SU-DHL-6 (cell line): Measurements from ENCODE around the gene TTC3.

Experiments used
- EZH2phosphoT487 ChIP-seq: fragments of 200-600 bp; sonication (generic), shearing (Covaris generic); conservative IDR thresholded peaks from 2 replicates; pipeline ENCODE4 v1.6.1; 2018; ENCODE audit warnings: mild to moderate bottlenecking, antibody characterized with exemption, low read length, moderate library complexity, mixed read lengths
- TF ChIP-seq, protein P1 (sequence below): fragments of 200-600 bp; sonication (generic); IDR thresholded peaks from one replicate; pipeline ENCODE4 v1.5.1; 2017; ENCODE audit warnings: antibody characterized with exemption, mild to moderate bottlenecking, low read length, moderate library complexity; ENCODE audit not compliant: insufficient read depth, poor library complexity, severe bottlenecking

- TF ChIP-seq, protein P1, sequence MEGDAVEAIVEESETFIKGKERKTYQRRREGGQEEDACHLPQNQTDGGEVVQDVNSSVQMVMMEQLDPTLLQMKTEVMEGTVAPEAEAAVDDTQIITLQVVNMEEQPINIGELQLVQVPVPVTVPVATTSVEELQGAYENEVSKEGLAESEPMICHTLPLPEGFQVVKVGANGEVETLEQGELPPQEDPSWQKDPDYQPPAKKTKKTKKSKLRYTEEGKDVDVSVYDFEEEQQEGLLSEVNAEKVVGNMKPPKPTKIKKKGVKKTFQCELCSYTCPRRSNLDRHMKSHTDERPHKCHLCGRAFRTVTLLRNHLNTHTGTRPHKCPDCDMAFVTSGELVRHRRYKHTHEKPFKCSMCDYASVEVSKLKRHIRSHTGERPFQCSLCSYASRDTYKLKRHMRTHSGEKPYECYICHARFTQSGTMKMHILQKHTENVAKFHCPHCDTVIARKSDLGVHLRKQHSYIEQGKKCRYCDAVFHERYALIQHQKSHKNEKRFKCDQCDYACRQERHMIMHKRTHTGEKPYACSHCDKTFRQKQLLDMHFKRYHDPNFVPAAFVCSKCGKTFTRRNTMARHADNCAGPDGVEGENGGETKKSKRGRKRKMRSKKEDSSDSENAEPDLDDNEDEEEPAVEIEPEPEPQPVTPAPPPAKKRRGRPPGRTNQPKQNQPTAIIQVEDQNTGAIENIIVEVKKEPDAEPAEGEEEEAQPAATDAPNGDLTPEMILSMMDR, result no peak
- no peak for TF ChIP-seq EZH2phosphoT487
Observed at GRCh38 chr21:37064841-37065240, 8.2 kb upstream of the TTC3 start.
